HG02870 (cell line): ENCODE data around the gene KEL.

Experiments
- ATAC-seq: cut with Tn5 transposase; IDR thresholded peaks from one replicate; pipeline ENCODE4 v1.9.1; 2021; ENCODE audit warnings: mild to moderate bottlenecking, moderate library complexity; ENCODE audit not compliant: unreplicated experiment

KEL gene

GRCh38 chr7:142930126-142930730 lies 31.9 kb downstream of the KEL start:
- no peak for ATAC-seq

- no peak for ATAC-seq
Measured at GRCh38 chr7:142927949-142928348, 34.2 kb downstream of the KEL start.

- no peak for ATAC-seq
Measured at GRCh38 chr7:142927085-142927745, 34.9 kb downstream of the KEL start.

GRCh38 chr7:142925413-142925812 lies 36.8 kb downstream of the KEL start:
- no peak for ATAC-seq

- ATAC-seq: no peak
Measured at GRCh38 chr7:142923391-142923790, 38.8 kb downstream of the KEL start.

- no peak for ATAC-seq
Measured at GRCh38 chr7:142919656-142920055, 42.5 kb downstream of the KEL start.

GRCh38 chr7:142918901-142919300 lies 43.3 kb downstream of the KEL start:
- no peak for ATAC-seq

GRCh38 chr7:142917447-142917846 lies 44.7 kb downstream of the KEL start:
- ATAC-seq: no peak

GRCh38 chr7:142916508-142916907 lies 45.7 kb downstream of the KEL start:
- no peak for ATAC-seq

GRCh38 chr7:142915315-142915714 lies 46.8 kb downstream of the KEL start:
- ATAC-seq: no peak

GRCh38 chr7:142914121-142914520 lies 48.0 kb downstream of the KEL start:
- no peak for ATAC-seq

GRCh38 chr7:142913566-142913965 lies 48.6 kb downstream of the KEL start:
- ATAC-seq: no peak

GRCh38 chr7:142913051-142913450 lies 49.1 kb downstream of the KEL start:
- no peak for ATAC-seq

- no peak for ATAC-seq
Measured at GRCh38 chr7:142910481-142910880, 51.7 kb downstream of the KEL start.

GRCh38 chr7:142910031-142910433 lies 52.1 kb downstream of the KEL start:
- no peak for ATAC-seq

- peak; percentile 69 for ATAC-seq
Measured at GRCh38 chr7:142908921-142909890, 53.0 kb downstream of the KEL start.

- ATAC-seq: no peak
Measured at GRCh38 chr7:142908290-142908689, 53.9 kb downstream of the KEL start.

- no peak for ATAC-seq
Measured at GRCh38 chr7:142906643-142907042, 55.5 kb downstream of the KEL start.

GRCh38 chr7:142905759-142906158 lies 56.4 kb downstream of the KEL start:
- ATAC-seq: no peak

- ATAC-seq: no peak
Measured at GRCh38 chr7:142904128-142904527, 58.0 kb downstream of the KEL start.

- ATAC-seq: no peak
Measured at GRCh38 chr7:142901426-142902259, 60.5 kb downstream of the KEL start.
